ENCODE measurements around the gene PSME3.

The PSME3 gene

GRCh38 chr17:42886283-42887176, 53.3 kb downstream of the PSME3 start:
- no peaks in the 10 kb centered on the region for H3K9me3 Mint-ChIP-seq
- no peaks in the 10 kb centered on the region for H3K27me3 Mint-ChIP-seq (ENCODE audit: low read depth)
- no peaks in the 10 kb centered on the region for H3K36me3 Mint-ChIP-seq (ENCODE audit: low read depth)
- H3K4me1 Mint-ChIP-seq (ENCODE audit: low read depth), result peaks cover 2% of the 10 kb centered on the region
- H3K4me3 Mint-ChIP-seq, result no peak overlapping the region
- no peak overlapping the region for H3K27ac Mint-ChIP-seq

- Mint-ChIP-seq H3K4me1 (ENCODE audit: low read depth) (peaks cover 2% of the 10 kb centered on the region), H3K9me3 (no peaks in the 10 kb centered on the region), H3K27ac (no peak overlapping the region), H3K36me3 (ENCODE audit: low read depth) (no peaks in the 10 kb centered on the region), H3K27me3 (ENCODE audit: low read depth) (peaks cover 15% of the 10 kb centered on the region), H3K4me3 (no peak overlapping the region)
Measured at GRCh38 chr17:42889809-42890208, 56.6 kb downstream of the PSME3 start.

- Mint-ChIP-seq H3K36me3 (ENCODE audit: low read depth) (no peaks in the 10 kb centered on the region), H3K4me1 (ENCODE audit: low read depth) (no peaks in the 10 kb centered on the region), H3K27me3 (ENCODE audit: low read depth) (peaks cover 15% of the 10 kb centered on the region), H3K27ac (no peak overlapping the region), H3K9me3 (no peaks in the 10 kb centered on the region), H3K4me3 (no peak overlapping the region)
Measured at GRCh38 chr17:42891539-42892152, 58.4 kb downstream of the PSME3 start.

GRCh38 chr17:42893359-42893758, 60.2 kb downstream of the PSME3 start:
- H3K4me1 Mint-ChIP-seq (ENCODE audit: low read depth), result no peaks in the 10 kb centered on the region
- H3K4me3 Mint-ChIP-seq, result no peak overlapping the region
- H3K27me3 Mint-ChIP-seq (ENCODE audit: low read depth), result peaks cover 15% of the 10 kb centered on the region
- no peaks in the 10 kb centered on the region for H3K9me3 Mint-ChIP-seq
- no peak overlapping the region for H3K27ac Mint-ChIP-seq
- H3K36me3 Mint-ChIP-seq (ENCODE audit: low read depth), result no peaks in the 10 kb centered on the region

Measured in T-helper 1 cell treated with Interleukin-12 subunit alpha and Interleukin-12 subunit beta and Interleukin-4 antibody, amounts not matched to agents 30 μg/mL and 1 μg/mL, for 36 hours (primary cell).